CD14-positive monocyte (primary cell): ENCODE data around the gene UBE4A. TPM values are rescaled to one million over a fixed set of nuclear protein-coding genes. Genes with fewer than 3 reads are reported as not detected.

Experiments used
- DNase-seq, 3 donors: peaks; one replicate each; pipeline ENCODE4 v3.0.0-alpha.2; 2011 to 2022
- H2AFZ ChIP-seq: 2 replicates; pipeline ENCODE4 v1.6.0; 2012; ENCODE audit warnings: mild to moderate bottlenecking, low read depth, low read length, inconsistent platforms; ENCODE audit not compliant: insufficient read depth, poor library complexity, severe bottlenecking
- H3K27ac ChIP-seq, 2 donors: 1 replicate in 1 of 2; 2 replicates in 1 of 2; pipeline ENCODE4 v1.5.1; 2012 to 2013; ENCODE audit warnings: low read length in 2 of 2, control low read depth in 1 of 2, inconsistent platforms in 1 of 2, low read depth in 1 of 2, mild to moderate bottlenecking in 1 of 2
- H3K27me3 ChIP-seq, 2 donors: one replicate each; pipeline versions ENCODE4 v1.6.0 to v1.6.1; 2011 to 2013; ENCODE audit warnings: low read length in 2 of 2; ENCODE audit not compliant: control insufficient read depth in 2 of 2, insufficient read depth in 2 of 2
- H3K36me3 ChIP-seq, 2 donors: replicated peaks in 1 of 2; 1 replicate in 1 of 2; 2 replicates in 1 of 2; pipeline versions ENCODE4 v1.5.1 to v1.6.1; 2012 to 2013; ENCODE audit warnings: low read length in 2 of 2, control low read depth in 1 of 2, inconsistent platforms in 1 of 2, mild to moderate bottlenecking in 1 of 2; ENCODE audit not compliant: insufficient read depth in 2 of 2, control insufficient read depth in 1 of 2
- H3K4me1 ChIP-seq, 2 donors: 1 replicate in 1 of 2; 2 replicates in 1 of 2; pipeline versions ENCODE4 v1.5.1 to v1.6.1; 2012 to 2013; ENCODE audit warnings: low read length in 2 of 2, control low read depth in 1 of 2, inconsistent platforms in 1 of 2, mild to moderate bottlenecking in 1 of 2, moderate library complexity in 1 of 2; ENCODE audit not compliant: insufficient read depth in 2 of 2, control insufficient read depth in 1 of 2
- H3K4me2 ChIP-seq: replicated peaks from 2 replicates; pipeline ENCODE3; 2012; ENCODE audit warnings: low read length, moderate library complexity, mild to moderate bottlenecking; ENCODE audit not compliant: poor library complexity, severe bottlenecking; ENCODE audit errors: extremely low read depth
- H3K4me3 ChIP-seq, 3 experiments: fragments of 200-600 bp in 1 of 3; sonication (generic) in 1 of 3; replicated peaks in 1 of 3; 1 replicate in 2 of 3; 2 replicates in 1 of 3; pipeline ENCODE4 v1.5.1; 2011 to 2013; ENCODE audit warnings: low read length in 3 of 3, mild to moderate bottlenecking in 3 of 3, control low read depth in 2 of 3, low read depth in 2 of 3, inconsistent platforms in 1 of 3, moderate library complexity in 1 of 3
- H3K79me2 ChIP-seq: 2 replicates; pipeline ENCODE4 v1.6.0; 2012; ENCODE audit warnings: mild to moderate bottlenecking, control low read depth, inconsistent platforms, low read length, moderate library complexity; ENCODE audit not compliant: insufficient read depth
- H3K9ac ChIP-seq: 2 replicates; pipeline ENCODE4 v1.6.0; 2017; ENCODE audit warnings: low read length, mild to moderate bottlenecking; ENCODE audit not compliant: insufficient read depth, poor library complexity, severe bottlenecking
- H3K9me3 ChIP-seq, 2 donors: replicated peaks in 1 of 2; 1 replicate in 1 of 2; 2 replicates in 1 of 2; pipeline versions ENCODE4 v1.5.1 to v1.6.1; 2012 to 2013; ENCODE audit warnings: low read length in 2 of 2, control low read depth in 1 of 2; ENCODE audit not compliant: control insufficient read depth in 1 of 2, insufficient read depth in 1 of 2
- H4K20me1 ChIP-seq: 2 replicates; pipeline ENCODE4 v1.6.0; 2012; ENCODE audit warnings: mild to moderate bottlenecking, low read length, control low read depth, moderate library complexity; ENCODE audit not compliant: insufficient read depth
- H3K27ac Mint-ChIP-seq, 7 donors: one replicate each; pipeline ENCODE4 v1.8.0; 2020; ENCODE audit warnings: mild to moderate bottlenecking in 7 of 7, mixed read lengths in 7 of 7, moderate library complexity in 6 of 7, inconsistent platforms in 2 of 7
- H3K27me3 Mint-ChIP-seq, 3 donors: one replicate each; pipeline ENCODE4 v1.8.0; 2021 to 2022; ENCODE audit warnings: low read depth in 3 of 3, mild to moderate bottlenecking in 3 of 3, mixed read lengths in 3 of 3, moderate library complexity in 3 of 3, inconsistent platforms in 1 of 3
- H3K36me3 Mint-ChIP-seq, 2 donors: one replicate each; pipeline ENCODE4 v1.8.0; 2020; ENCODE audit warnings: mixed read lengths in 2 of 2, inconsistent platforms in 1 of 2, mild to moderate bottlenecking in 1 of 2
- H3K4me1 Mint-ChIP-seq: one replicate; pipeline ENCODE4 v1.8.0; 2020; ENCODE audit warnings: mild to moderate bottlenecking, mixed read lengths
- H3K4me3 Mint-ChIP-seq, 2 donors: one replicate each; pipeline ENCODE4 v1.8.0; 2020; ENCODE audit warnings: mild to moderate bottlenecking in 2 of 2, mixed read lengths in 2 of 2, moderate library complexity in 1 of 2
- H3K9me3 Mint-ChIP-seq, 7 donors: one replicate each; pipeline ENCODE4 v1.8.0; 2020 to 2022; ENCODE audit warnings: mixed read lengths in 7 of 7, mild to moderate bottlenecking in 6 of 7, moderate library complexity in 6 of 7, inconsistent platforms in 2 of 7
- CTCF ChIP-seq: fragments of 200-600 bp; IDR thresholded peaks from one replicate; pipeline ENCODE4 v1.8.0; 2022; ENCODE audit warnings: antibody characterized with exemption, mild to moderate bottlenecking
- WGBS: methylation state at CpG from one replicate; pipeline ENCODE4 v1.1.5; 2013; ENCODE audit warnings: missing lambda C conversion rate; ENCODE audit not compliant: insufficient coverage; 5-methylcytosine and 5-hydroxymethylcytosine counted together
- intact Hi-C, 2 donors: fragments of 100-400 bp; cut with micrococcal nuclease; formaldehyde crosslinking; loops; one replicate each; pipeline versions ENCODE4 v1.15.0 to v1.15.1; 2023
- polyA plus RNA-seq, 3 donors: library from polyadenylated mRNA; depleted of rRNA in 1 of 3; unstranded in 2 of 3; stranded (reverse) in 1 of 3; fragments of 300-500 nt in 2 of 3; fragments of >200 nt in 1 of 3; fragmentation: Illumina TruSeq in 2 of 3; gene quantifications; 1 replicate in 2 of 3; 2 replicates in 1 of 3; pipeline ENCODE4 v1.2.3, GENCODE V29; 2012 to 2021

The UBE4A gene
- polyA plus RNA-seq, 3 donors: 21.6 to 33.9 (median 22.7) TPM

- Mint-ChIP-seq H3K4me1 (no peaks in the 10 kb centered on the region), H3K4me3 (no peak overlapping the region), H3K27ac (no peak overlapping the region), H3K9me3 (no peaks in the 10 kb centered on the region), H3K27me3 (no peaks in the 10 kb centered on the region), H3K36me3 (peaks cover 93 to 100% of the 10 kb centered on the region in 2 donors)
- intact Hi-C loops: no loop called here
- WGBS: 94% methylated on average over 2 of the region's 3 CpGs
- TF ChIP-seq CTCF: no peak
- H3K4me1 ChIP-seq: no peaks in the 10 kb centered on the region
- H3K4me2 ChIP-seq: no peak overlapping the region
- no peak overlapping the region for H3K27ac ChIP-seq
- no peak overlapping the region for H3K9ac ChIP-seq
- H4K20me1 ChIP-seq: no peaks in the 10 kb centered on the region
- DNase-seq: no peak
- no peak overlapping the region for H3K4me3 ChIP-seq
- peaks cover 96 to 100% of the 10 kb centered on the region in 2 donors for H3K36me3 ChIP-seq
- H3K9me3 ChIP-seq: no peaks in the 10 kb centered on the region
- no peaks in the 10 kb centered on the region for H3K27me3 ChIP-seq
- no peaks in the 10 kb centered on the region for H3K79me2 ChIP-seq
- H2AFZ ChIP-seq: no peak overlapping the region
Measured at GRCh38 chr11:118374729-118375128, 15.3 kb downstream of the UBE4A start.

- no peak overlapping the region for H2AFZ ChIP-seq
- H3K27me3 ChIP-seq: no peaks in the 10 kb centered on the region
- H3K27ac ChIP-seq: no peak overlapping the region
- H3K36me3 ChIP-seq: peaks cover 96 to 100% of the 10 kb centered on the region in 2 donors
- Mint-ChIP-seq H3K27me3 (peaks cover 0 to 2% (median 0%) of the 10 kb centered on the region in 3 donors), H3K36me3 (peaks cover 91 to 98% of the 10 kb centered on the region in 2 donors), H3K4me3 (no peak overlapping the region), H3K9me3 (no peaks in the 10 kb centered on the region), H3K4me1 (no peaks in the 10 kb centered on the region), H3K27ac (peak overlapping the region in 2 of 7 donors; percentile 23 to 27)
- H3K79me2 ChIP-seq: no peaks in the 10 kb centered on the region
- intact Hi-C loops: no loop called here
- H3K4me2 ChIP-seq: no peak overlapping the region
- no peaks in the 10 kb centered on the region for H3K4me1 ChIP-seq
- H3K4me3 ChIP-seq: no peak overlapping the region
- no peak for DNase-seq
- H3K9me3 ChIP-seq: no peaks in the 10 kb centered on the region
- H3K9ac ChIP-seq: no peak overlapping the region
- H4K20me1 ChIP-seq: no peaks in the 10 kb centered on the region
- TF ChIP-seq CTCF: no peak
Measured at GRCh38 chr11:118375978-118376377, 16.6 kb downstream of the UBE4A start.
